NCI-H1930 (cell line): Measurements from ENCODE around the gene PRSS53.

ENCODE experiments used
- DNase-seq, 2 experiments: peaks; one replicate each; lab custom pipeline; 2025; lab: John Stamatoyannopoulos, UW

The PRSS53 gene

DNA sequence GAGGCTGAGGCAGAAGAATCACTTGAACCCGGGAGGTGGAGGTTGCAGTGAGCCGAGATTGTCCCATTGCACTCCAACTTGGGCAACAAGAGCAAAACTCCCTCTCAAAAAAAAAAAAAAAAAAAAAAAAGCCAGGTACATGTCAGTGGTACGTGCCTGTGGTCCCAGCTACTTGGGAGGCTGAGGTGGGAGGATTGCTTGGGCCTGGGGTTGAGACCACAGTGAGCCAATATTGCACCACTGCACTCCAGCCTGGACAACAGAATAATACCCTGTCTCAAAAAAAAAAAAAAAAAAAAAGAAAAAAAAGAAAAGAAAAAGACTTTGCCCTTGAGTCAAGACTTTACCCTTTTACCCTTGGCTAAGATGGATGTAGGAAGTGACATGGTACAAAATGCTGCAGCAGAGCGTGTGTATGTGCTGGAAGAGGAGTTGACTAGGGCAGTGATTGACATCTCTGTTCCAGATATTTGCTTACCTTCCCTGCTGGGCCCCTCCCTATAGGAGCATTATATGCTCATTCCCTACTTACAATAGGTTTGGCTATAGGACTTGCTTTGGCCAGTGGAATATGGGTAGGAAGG, 44.8 kb downstream of the PRSS53 start:
- DNase-seq, result no peak

GRCh38 chr16:31043352-31043751, 45.4 kb downstream of the PRSS53 start:
- DNase-seq, result no peak

- DNase-seq, result no peak
Measured at GRCh38 chr16:31042866-31043265, 45.9 kb downstream of the PRSS53 start.

DNA sequence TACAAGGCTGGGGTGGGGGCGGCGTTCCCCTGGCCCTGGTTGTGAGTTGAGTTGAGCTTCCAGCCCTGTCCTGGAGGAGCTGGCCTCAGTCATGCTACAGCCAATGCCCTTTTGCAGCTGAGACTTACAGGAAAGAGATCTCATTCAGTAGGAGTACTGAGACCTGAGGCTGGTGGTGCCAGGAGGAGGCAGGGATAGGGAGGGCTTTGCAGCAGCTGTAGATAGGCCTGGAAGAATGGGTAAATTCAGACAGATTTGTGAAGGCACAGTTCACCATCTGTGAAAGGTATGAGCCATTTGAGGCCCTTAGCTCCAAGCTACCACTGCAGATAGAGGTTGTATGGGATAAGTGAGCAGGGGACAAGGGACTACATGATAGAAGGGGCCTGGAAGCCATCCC, 49.8 kb downstream of the PRSS53 start:
- DNase-seq, result no peak

DNA sequence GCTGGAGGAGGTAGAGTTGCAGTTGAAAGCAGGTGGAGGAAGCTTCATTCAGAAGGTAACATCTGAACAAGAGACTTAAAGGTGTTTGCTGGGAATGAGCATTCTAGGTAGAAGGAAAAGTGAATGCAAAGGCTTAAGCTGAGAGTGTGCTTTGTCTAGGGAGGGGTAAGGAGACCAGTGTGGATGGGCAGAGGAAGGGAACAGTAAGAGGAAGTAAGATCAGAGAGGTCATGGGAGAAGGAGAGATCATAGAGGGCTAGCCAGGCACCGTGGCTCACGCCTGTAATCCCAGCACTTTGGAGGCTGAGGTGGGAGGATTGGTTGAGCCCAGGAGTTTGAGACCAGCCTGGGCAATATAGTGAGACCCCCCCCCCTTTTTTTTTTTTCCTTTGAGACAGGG, 52.1 kb downstream of the PRSS53 start:
- DNase-seq, result no peak

DNA sequence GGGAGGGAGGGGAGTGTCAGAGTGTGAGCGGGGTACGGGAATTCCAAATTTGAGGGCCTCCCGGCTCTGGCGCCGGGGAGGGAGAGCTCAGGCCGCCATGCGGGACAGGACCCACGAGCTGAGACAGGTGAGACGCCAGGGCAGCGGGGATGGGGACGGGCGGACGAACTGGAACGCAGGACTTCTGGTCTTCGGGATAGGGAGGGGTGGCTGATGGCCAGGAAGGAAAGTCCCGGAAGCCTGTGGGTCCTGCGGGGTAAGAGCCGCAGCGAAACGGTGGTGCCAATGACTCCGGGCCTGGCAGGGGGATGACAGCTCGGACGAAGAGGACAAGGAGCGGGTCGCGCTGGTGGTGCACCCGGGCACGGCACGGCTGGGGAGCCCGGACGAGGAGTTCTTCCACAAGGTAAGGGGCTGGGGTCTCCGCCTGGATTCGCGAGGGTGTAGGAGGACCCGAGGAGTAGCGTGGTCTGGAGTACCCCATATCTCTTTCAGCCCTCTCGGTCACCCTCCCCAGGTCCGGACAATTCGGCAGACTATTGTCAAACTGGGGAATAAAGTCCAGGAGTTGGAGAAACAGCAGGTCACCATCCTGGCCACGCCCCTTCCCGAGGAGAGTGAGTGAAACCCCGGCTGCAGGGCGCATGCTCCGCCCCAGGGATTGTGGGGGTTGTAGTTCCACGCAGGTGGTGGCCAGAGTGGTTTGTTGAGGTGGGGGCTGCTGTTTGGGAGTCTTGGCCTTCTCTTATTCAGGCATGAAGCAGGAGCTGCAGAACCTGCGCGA, 54.8 kb downstream of the PRSS53 start:
- DNase-seq, result peak; percentile 63 to 86
